ENCODE measurements around the gene ZNF491.
"Not testable (repeated sequence)": the region's sequence is repeated elsewhere in the genome, so short reads cannot be mapped to it uniquely, and the experiment has no call there.

ZNF491 gene

DNA sequence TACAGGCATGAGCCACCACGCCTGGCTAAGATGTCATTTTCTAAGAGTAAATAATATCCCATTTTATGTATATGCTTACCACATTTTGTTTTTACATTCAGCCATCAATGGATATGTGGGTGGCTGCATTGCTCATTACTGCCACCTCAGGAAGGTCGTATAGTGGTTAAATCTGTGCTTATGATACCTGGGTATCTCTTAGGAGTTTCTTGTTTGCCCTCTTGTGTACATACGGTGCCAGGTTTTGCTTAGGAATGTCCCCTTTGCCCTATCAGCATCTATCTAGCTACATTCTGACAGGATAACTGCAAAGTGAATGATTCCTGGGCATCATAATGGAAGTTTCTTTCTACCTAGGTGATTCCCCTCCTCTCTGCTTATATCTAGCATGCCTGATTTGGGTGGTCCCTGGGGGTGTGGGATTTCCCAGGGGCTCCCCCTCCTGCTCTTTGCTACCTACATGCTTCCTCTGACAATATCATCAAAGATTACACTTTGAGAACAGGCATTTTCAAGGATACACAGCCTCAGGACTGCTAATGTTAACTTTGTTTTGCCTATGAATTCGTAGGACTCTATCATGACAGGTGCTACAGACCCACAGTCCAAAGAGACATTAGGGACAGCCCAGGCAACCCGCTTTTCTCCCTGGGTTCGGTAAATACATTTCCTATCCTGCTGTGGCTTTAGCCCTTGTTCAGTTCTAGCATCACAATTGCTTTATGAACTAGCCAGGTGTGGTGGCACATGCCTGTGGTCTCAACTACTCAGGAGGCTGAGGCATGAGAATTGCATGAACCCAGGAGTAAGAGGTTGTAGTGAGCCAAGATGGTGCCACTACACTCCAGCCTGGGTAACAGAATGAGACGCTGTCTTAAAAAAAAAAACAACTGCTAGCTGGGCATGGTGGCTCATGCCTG is 30.9 kb downstream of the ZNF491 start:
- H3K36me3 ChIP-seq (replicated peaks; ENCODE audit: low read depth, low read length) = peaks cover 25% of the 10 kb centered on the region

GRCh38 chr19:11832253-11832912 is 34.1 kb downstream of the ZNF491 start:
- Histone ChIP-seq H3K27ac (ENCODE audit: low read length) (no peak overlapping the region), H2AFZ (ENCODE audit: low read depth, low read length) (no peak overlapping the region), H3K36me3 (replicated peaks; ENCODE audit: low read depth, low read length) (peaks cover 25% of the 10 kb centered on the region), H3K4me2 (ENCODE audit: low read length) (no peak overlapping the region), H3K9me3 (ENCODE audit: insufficient read depth, low read length) (peaks cover 18% of the 10 kb centered on the region), H3K9ac (ENCODE audit: low read length) (no peak overlapping the region), H3K27me3 (ENCODE audit: low read depth, low read length) (no peaks in the 10 kb centered on the region), H4K20me1 (ENCODE audit: insufficient read depth, low read length) (no peaks in the 10 kb centered on the region), H3K79me2 (ENCODE audit: low read length) (no peaks in the 10 kb centered on the region), H3K4me3 (ENCODE audit: low read length) (no peak overlapping the region), H3K4me1 (ENCODE audit: low read length) (peaks cover 18% of the 10 kb centered on the region)
- TF ChIP-seq EZH2phosphoT487 (IDR thresholded peaks at IDR 0.05; ENCODE audit: low read depth) (no peak), CTCF (IDR thresholded peaks at IDR 0.05; ENCODE audit: low read depth, low read length) (no peak)

More for the DNA sequence above, 30.9 kb downstream of the ZNF491 start:
- Histone ChIP-seq H3K4me1 (ENCODE audit: low read length) (peaks cover 18% of the 10 kb centered on the region), H3K4me2 (ENCODE audit: low read length) (peak overlapping the region; percentile 42), H3K9me3 (ENCODE audit: insufficient read depth, low read length) (peaks cover 18% of the 10 kb centered on the region), H3K4me3 (ENCODE audit: low read length) (peak overlapping the region; percentile 15; the same call in 1 of the 2 replicates)
- not testable (repeated sequence) for H3K27me3 ChIP-seq (ENCODE audit: low read depth, low read length); H3K79me2 ChIP-seq (ENCODE audit: low read length); H2AFZ ChIP-seq (ENCODE audit: low read depth, low read length); H3K9ac ChIP-seq (ENCODE audit: low read length); H3K27ac ChIP-seq (ENCODE audit: low read length); H4K20me1 ChIP-seq (ENCODE audit: insufficient read depth, low read length)
- peak; percentile 54 for TF ChIP-seq CTCF (IDR thresholded peaks at IDR 0.05; ENCODE audit: low read depth, low read length)

- H3K4me2 ChIP-seq (ENCODE audit: low read length) = no peak overlapping the region
- no peak overlapping the region for H3K4me3 ChIP-seq (ENCODE audit: low read length)
- no peak overlapping the region for H2AFZ ChIP-seq (ENCODE audit: low read depth, low read length)
- no peak overlapping the region for H3K9ac ChIP-seq (ENCODE audit: low read length)
- no peaks in the 10 kb centered on the region for H4K20me1 ChIP-seq (ENCODE audit: insufficient read depth, low read length)
- H3K36me3 ChIP-seq (replicated peaks; ENCODE audit: low read depth, low read length) = peaks cover 25% of the 10 kb centered on the region
- peaks cover 12% of the 10 kb centered on the region for H3K4me1 ChIP-seq (ENCODE audit: low read length)
- H3K79me2 ChIP-seq (ENCODE audit: low read length) = no peaks in the 10 kb centered on the region
- no peak for TF ChIP-seq EZH2phosphoT487 (IDR thresholded peaks at IDR 0.05; ENCODE audit: low read depth)
- no peak for TF ChIP-seq CTCF (IDR thresholded peaks at IDR 0.05; ENCODE audit: low read depth, low read length)
- H3K27me3 ChIP-seq (ENCODE audit: low read depth, low read length) = no peaks in the 10 kb centered on the region
- peaks cover 18% of the 10 kb centered on the region for H3K9me3 ChIP-seq (ENCODE audit: insufficient read depth, low read length)
- no peak overlapping the region for H3K27ac ChIP-seq (ENCODE audit: low read length)
Observed at GRCh38 chr19:11833541-11833940, 35.2 kb downstream of the ZNF491 start.

DNA sequence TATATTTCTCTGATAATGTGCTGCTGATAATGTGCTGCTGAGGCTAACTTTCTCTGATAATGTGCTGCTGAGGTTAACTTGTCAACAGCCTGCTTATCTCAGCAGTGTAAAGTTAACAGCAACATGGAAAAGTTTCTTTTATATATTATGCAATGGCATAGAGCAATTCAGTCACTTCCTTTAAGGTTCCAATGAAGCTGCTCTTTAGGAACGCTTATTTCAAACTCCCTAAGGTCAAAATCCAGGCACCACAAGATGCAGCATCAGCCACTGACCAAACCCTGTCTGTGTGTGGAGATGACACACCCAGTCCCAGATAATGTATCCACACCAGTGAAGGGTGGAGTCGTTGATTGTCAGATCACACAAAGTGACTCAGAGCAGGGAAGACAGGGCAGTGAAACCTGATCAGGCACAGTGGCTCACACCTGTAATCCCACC is 37.3 kb downstream of the ZNF491 start:
- not testable (repeated sequence) for H4K20me1 ChIP-seq (ENCODE audit: insufficient read depth, low read length); H3K4me3 ChIP-seq (ENCODE audit: low read length); H3K27me3 ChIP-seq (ENCODE audit: low read depth, low read length); H3K4me1 ChIP-seq (ENCODE audit: low read length); H2AFZ ChIP-seq (ENCODE audit: low read depth, low read length); H3K27ac ChIP-seq (ENCODE audit: low read length); H3K4me2 ChIP-seq (ENCODE audit: low read length); H3K79me2 ChIP-seq (ENCODE audit: low read length); H3K9ac ChIP-seq (ENCODE audit: low read length)
- Histone ChIP-seq H3K9me3 (ENCODE audit: insufficient read depth, low read length) (peaks cover 18% of the 10 kb centered on the region), H3K36me3 (replicated peaks; ENCODE audit: low read depth, low read length) (peaks cover 25% of the 10 kb centered on the region)

Measured in OCI-LY3 (cell line).